H1 (cell line): Measurements from ENCODE around the gene BCAS1.

Experiments used
- EGR1 ChIP-seq: IDR thresholded peaks from 2 replicates; pipeline ENCODE4 v1.6.1; 2011; ENCODE audit warnings: low read depth, low read length, borderline replicate concordance
- JUN ChIP-seq: IDR thresholded peaks from 2 replicates; pipeline ENCODE4 v1.6.1; 2011; ENCODE audit warnings: low read depth, mild to moderate bottlenecking, improper control_type of control experiment, low read length
- POLR2A ChIP-seq, 2 experiments: IDR thresholded peaks; 1 replicate in 1 of 2; 2 replicates in 1 of 2; pipeline ENCODE4 v1.6.1; 2011; ENCODE audit warnings: low read depth in 2 of 2, low read length in 2 of 2, mild to moderate bottlenecking in 2 of 2; ENCODE audit errors: control extremely low read depth in 1 of 2
- POLR2AphosphoS5 ChIP-seq: IDR thresholded peaks from 2 replicates; pipeline ENCODE4 v1.6.1; 2011; ENCODE audit warnings: low read depth, low read length
- RFX5 ChIP-seq: IDR thresholded peaks from 2 replicates; pipeline ENCODE4 v1.6.1; 2011; ENCODE audit warnings: low read depth, low read length, improper control_type of control experiment, borderline replicate concordance
- TAF1 ChIP-seq: IDR thresholded peaks from 2 replicates; pipeline ENCODE4 v1.6.1; 2011; ENCODE audit warnings: mild to moderate bottlenecking, low read depth, low read length
- ZNF274 ChIP-seq: IDR thresholded peaks from 2 replicates; pipeline ENCODE4 v1.7.0; 2012; ENCODE audit warnings: low read length, borderline replicate concordance; ENCODE audit errors: extremely low read depth
- TF ChIP-seq, protein P1 (sequence below): IDR thresholded peaks from 2 replicates; pipeline ENCODE4 v1.6.1; 2012; ENCODE audit warnings: inconsistent platforms
- TF ChIP-seq, protein P2 (sequence below), 3 experiments: IDR thresholded peaks; 1 replicate in 2 of 3; 2 replicates in 1 of 3; pipeline versions ENCODE4 v1.5.1 to v1.6.1; 2011; ENCODE audit warnings: low read length in 3 of 3, mild to moderate bottlenecking in 3 of 3, inconsistent platforms in 2 of 3, low read depth in 1 of 3, moderate library complexity in 1 of 3; ENCODE audit not compliant: insufficient read depth in 1 of 3; ENCODE audit errors: control extremely low read depth in 1 of 3

DNA sequence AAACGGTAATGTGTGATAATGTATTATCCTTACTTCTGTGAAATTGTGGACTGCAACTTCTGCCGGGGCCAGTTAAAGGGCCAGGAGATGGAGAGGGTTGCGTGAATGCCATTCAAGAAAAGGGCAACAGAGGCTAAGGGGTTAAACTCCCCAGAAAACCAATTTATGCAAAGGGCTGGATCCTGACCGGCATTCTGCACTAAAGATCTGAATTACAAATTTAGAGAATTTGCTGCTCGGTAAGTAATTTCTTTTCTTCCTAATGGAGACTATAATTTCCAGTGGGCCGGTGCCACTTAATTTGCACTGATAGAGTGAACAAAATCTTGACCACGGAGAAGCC is 130.1 kb downstream of the BCAS1 start:
- TF ChIP-seq RFX5 = no peak
- TF ChIP-seq, protein P1, sequence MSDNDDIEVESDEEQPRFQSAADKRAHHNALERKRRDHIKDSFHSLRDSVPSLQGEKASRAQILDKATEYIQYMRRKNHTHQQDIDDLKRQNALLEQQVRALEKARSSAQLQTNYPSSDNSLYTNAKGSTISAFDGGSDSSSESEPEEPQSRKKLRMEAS = no peak
- no peak for TF ChIP-seq TAF1
- TF ChIP-seq EGR1 = no peak
- no peak for TF ChIP-seq POLR2AphosphoS5
- TF ChIP-seq JUN = no peak
- TF ChIP-seq POLR2A (IDR thresholded peaks at IDR 0.05; ENCODE audit: control extremely low read depth in 1 of 2, low read depth in 2 of 2, low read length in 2 of 2) = no peak
- TF ChIP-seq ZNF274 = no peak
- TF ChIP-seq, protein P2, sequence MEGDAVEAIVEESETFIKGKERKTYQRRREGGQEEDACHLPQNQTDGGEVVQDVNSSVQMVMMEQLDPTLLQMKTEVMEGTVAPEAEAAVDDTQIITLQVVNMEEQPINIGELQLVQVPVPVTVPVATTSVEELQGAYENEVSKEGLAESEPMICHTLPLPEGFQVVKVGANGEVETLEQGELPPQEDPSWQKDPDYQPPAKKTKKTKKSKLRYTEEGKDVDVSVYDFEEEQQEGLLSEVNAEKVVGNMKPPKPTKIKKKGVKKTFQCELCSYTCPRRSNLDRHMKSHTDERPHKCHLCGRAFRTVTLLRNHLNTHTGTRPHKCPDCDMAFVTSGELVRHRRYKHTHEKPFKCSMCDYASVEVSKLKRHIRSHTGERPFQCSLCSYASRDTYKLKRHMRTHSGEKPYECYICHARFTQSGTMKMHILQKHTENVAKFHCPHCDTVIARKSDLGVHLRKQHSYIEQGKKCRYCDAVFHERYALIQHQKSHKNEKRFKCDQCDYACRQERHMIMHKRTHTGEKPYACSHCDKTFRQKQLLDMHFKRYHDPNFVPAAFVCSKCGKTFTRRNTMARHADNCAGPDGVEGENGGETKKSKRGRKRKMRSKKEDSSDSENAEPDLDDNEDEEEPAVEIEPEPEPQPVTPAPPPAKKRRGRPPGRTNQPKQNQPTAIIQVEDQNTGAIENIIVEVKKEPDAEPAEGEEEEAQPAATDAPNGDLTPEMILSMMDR (IDR thresholded peaks at IDR 0.05; ENCODE audit: control extremely low read depth in 1 of 3, insufficient read depth in 1 of 3, low read depth in 1 of 3, low read length in 3 of 3) = no peak
